Measurements from ENCODE around the gene LRRC18. TPM values are rescaled to one million over a fixed set of nuclear protein-coding genes. Genes with fewer than 3 reads are reported as not detected.

LRRC18 gene
- total RNA-seq, result not detected in 2 replicates

DNA sequence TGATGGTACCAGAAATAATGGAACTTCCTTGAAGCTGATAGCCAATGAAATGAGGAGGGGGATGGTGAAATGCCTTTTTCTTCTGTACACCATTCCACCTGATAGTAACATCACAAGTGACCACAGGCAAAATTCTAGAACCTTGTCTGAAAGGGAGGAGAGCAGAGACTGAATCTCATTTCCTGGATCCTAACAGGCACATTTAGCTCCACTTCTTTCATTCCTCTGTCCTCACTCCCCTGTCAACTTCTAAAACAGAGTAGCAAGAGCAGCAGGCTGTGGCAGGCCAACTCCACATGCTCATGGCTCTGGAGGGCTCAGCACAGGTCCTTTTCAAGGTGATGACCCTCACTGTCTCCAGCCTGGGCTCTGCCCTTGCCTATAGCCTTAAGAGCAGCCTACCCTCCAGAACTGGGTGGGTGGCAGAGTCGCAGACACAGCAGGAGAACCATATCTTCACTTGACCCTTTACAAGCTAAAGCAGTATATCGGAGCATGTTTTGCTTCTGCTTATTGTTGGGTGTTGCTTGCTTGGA, at the start of gene LRRC18:
LRRC18 (minus strand) TSS at position 51 of the 536 bp plus-strand sequence. CDS start 25,685 bp downstream, outside the sequence.
- no peak for DNase-seq (ENCODE audit: low read depth)
- H3K4me3 ChIP-seq (ENCODE audit: low read depth, low read length), result no peak within 1 kb of the TSS
- H3K27me3 ChIP-seq (ENCODE audit: control insufficient read depth, insufficient read depth, low read length), result peaks cover 2% of the 10 kb centered on the region
- H3K36me3 ChIP-seq (ENCODE audit: control insufficient read depth, insufficient read depth, low read length), result no peaks in the 10 kb centered on the region
- TF ChIP-seq, protein P1, sequence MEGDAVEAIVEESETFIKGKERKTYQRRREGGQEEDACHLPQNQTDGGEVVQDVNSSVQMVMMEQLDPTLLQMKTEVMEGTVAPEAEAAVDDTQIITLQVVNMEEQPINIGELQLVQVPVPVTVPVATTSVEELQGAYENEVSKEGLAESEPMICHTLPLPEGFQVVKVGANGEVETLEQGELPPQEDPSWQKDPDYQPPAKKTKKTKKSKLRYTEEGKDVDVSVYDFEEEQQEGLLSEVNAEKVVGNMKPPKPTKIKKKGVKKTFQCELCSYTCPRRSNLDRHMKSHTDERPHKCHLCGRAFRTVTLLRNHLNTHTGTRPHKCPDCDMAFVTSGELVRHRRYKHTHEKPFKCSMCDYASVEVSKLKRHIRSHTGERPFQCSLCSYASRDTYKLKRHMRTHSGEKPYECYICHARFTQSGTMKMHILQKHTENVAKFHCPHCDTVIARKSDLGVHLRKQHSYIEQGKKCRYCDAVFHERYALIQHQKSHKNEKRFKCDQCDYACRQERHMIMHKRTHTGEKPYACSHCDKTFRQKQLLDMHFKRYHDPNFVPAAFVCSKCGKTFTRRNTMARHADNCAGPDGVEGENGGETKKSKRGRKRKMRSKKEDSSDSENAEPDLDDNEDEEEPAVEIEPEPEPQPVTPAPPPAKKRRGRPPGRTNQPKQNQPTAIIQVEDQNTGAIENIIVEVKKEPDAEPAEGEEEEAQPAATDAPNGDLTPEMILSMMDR (IDR thresholded peaks at IDR 0.05; ENCODE audit: insufficient read depth, low read length, poor library complexity, severe bottlenecking), result no peak

- TF ChIP-seq, protein P1 (IDR thresholded peaks at IDR 0.05; ENCODE audit: insufficient read depth, low read length, poor library complexity, severe bottlenecking), result no peak
- no peak for DNase-seq (ENCODE audit: low read depth)
- no peaks in the 10 kb centered on the region for H3K36me3 ChIP-seq (ENCODE audit: control insufficient read depth, insufficient read depth, low read length)
- H3K27me3 ChIP-seq (ENCODE audit: control insufficient read depth, insufficient read depth, low read length), result peaks cover 4% of the 10 kb centered on the region
- H3K4me3 ChIP-seq (ENCODE audit: low read depth, low read length), result no peak overlapping the region
Measured at GRCh38 chr10:48985621-48986158, 46.0 kb upstream of the LRRC18 start.

DNA sequence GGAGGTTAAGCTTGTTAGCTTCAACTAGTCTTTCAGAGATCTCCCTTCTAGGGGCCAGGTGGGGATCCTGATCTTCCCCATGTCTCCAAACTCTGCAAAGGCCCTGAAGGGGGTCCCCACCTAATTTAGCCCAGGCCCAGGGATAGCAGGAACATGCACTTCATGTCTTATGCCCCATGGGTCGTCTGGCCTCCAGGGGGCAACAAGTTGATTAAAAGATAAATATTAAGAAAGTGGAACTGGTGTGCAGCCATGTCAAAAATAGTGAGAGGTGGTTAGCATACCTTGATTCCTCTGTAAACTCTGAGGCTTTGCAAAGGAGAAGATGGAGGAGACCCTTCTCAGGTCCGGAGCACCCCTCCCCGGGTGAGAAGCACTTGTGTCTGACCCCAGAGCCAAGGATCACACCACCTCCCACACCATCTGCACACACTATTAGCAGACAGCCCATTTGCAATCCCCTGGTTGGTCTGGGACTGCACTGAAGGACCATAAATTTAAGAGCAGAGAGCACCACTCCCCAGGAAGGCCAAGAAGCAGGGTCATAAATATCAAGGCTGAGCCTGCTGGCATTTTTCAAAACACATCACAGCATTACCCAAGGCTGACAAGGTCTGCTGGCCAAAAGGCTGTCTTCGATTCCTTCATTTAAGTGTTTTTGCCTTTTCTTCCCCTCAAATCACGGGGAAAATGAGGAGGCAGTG, 44.2 kb upstream of the LRRC18 start:
- Histone ChIP-seq H3K4me3 (ENCODE audit: low read depth, low read length) (no peak overlapping the region), H3K27me3 (ENCODE audit: control insufficient read depth, insufficient read depth, low read length) (peaks cover 4% of the 10 kb centered on the region)

GRCh38 chr10:48982584-48982983, 42.9 kb upstream of the LRRC18 start:
- Histone ChIP-seq H3K36me3 (ENCODE audit: control insufficient read depth, insufficient read depth, low read length) (no peaks in the 10 kb centered on the region), H3K27me3 (ENCODE audit: control insufficient read depth, insufficient read depth, low read length) (peaks cover 5% of the 10 kb centered on the region), H3K4me3 (ENCODE audit: low read depth, low read length) (no peak overlapping the region)
- TF ChIP-seq, protein P1 (IDR thresholded peaks at IDR 0.05; ENCODE audit: insufficient read depth, low read length, poor library complexity, severe bottlenecking), result no peak
- no peak for DNase-seq (ENCODE audit: low read depth)

More for the DNA sequence above, 44.2 kb upstream of the LRRC18 start:
- no peak for DNase-seq (ENCODE audit: low read depth)
- TF ChIP-seq, protein P1 (IDR thresholded peaks at IDR 0.05; ENCODE audit: insufficient read depth, low read length, poor library complexity, severe bottlenecking), result no peak
- H3K36me3 ChIP-seq (ENCODE audit: control insufficient read depth, insufficient read depth, low read length), result no peaks in the 10 kb centered on the region

GRCh38 chr10:48981310-48981907, 41.8 kb upstream of the LRRC18 start:
- Histone ChIP-seq H3K36me3 (ENCODE audit: control insufficient read depth, insufficient read depth, low read length) (no peaks in the 10 kb centered on the region), H3K4me3 (ENCODE audit: low read depth, low read length) (no peak overlapping the region), H3K27me3 (ENCODE audit: control insufficient read depth, insufficient read depth, low read length) (peaks cover 5% of the 10 kb centered on the region)
- DNase-seq (ENCODE audit: low read depth), result no peak
- TF ChIP-seq, protein P1 (IDR thresholded peaks at IDR 0.05; ENCODE audit: insufficient read depth, low read length, poor library complexity, severe bottlenecking), result peak; percentile 86
